Muscle of back (tissue), 11 donors: Measurements from ENCODE around the gene MDH2. TPM values are rescaled to one million over a fixed set of nuclear protein-coding genes. Genes with fewer than 3 reads are reported as not detected.
"Not testable (repeated sequence)": the region's sequence is repeated elsewhere in the genome, so short reads cannot be mapped to it uniquely, and the experiment has no call there.

Experiments
- DNase-seq, 3 donors: peaks; one replicate each; pipeline versions ENCODE4 v3.0.0 to v3.0.0-alpha.2; 2013
- polyA plus RNA-seq, 10 donors: library from polyadenylated mRNA; unstranded; fragments of 120-200 nt; gene quantifications; one replicate each; pipeline ENCODE4 v1.2.1, GENCODE V29; 2013; ENCODE audit not compliant: insufficient read length in 10 of 10

The MDH2 gene
- polyA plus RNA-seq, 10 donors: 169 to 224 (median 208) TPM

GRCh38 chr7:76040126-76040525 is 7.8 kb upstream of the MDH2 start:
- DNase-seq: no peak

DNA sequence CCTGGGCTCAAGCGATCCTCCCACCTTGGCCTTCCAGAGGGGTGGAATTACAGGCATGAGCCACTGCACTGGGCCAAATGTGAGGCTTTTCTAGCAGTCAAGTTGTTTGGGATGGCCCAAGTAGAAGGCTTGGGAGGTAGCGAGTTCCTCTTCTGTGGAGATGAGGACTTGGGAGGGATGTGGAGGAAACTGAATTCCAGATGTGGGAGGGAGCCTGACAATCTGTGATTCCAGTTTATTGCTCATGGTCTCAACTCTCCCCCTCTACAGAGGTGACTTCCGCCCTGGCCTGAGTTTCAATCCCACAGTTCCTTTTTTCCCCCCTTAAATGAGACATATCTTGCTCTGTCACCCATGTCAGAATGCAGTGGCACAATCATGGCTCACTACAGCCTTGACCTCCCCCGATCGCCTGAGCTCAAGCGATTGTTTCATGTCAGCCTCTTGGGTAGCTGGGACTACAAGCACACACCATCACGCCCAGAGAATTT is 3.5 kb upstream of the MDH2 start:
- no peak for DNase-seq

DNA sequence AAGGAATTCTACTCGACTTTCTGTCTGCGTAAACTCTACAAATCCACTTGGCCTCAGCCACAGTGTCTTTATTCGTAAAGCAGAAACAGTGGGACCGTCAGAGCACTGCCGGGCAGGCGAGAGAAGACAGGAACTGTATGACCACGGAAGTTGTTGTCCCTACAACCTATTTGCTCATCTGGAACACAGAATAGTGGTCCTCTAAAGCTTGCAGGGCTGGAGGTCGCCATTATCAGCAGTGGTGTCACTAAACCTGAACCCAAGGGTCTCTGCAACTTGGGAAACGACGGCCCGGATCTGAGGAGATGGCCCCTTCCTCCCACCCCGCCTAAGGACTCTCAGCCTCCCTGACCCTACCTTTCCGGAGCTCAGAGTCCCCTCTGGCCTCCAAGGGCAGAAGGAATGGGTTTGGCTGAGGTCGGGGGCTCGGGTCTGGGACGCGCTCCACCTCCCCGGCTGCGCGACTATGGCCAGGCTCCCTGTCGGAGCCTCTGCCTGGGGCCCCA is 548 bp upstream of the MDH2 start:
- no peak for DNase-seq

DNA sequence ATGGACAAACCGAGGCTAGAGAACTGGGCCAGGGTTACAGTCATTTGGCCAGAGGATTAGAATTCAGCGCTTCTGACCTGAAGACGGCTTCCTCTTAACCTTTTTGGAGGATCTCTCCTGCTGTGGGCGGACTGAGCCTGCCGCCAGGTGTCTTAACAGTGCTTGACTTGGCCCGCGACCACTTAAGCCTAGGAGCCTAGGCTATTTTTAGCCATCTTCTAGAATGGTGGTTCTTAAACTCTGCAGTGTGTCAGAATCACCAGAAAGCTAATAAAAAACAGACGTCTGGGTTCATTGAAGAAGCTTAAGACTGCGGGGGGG is 722 bp downstream of the MDH2 start:
- peak in 2 of 3 donors; percentile 17 to 57 for DNase-seq

- DNase-seq: no peak
Measured at GRCh38 chr7:76049295-76049694, 1.4 kb downstream of the MDH2 start.

DNA sequence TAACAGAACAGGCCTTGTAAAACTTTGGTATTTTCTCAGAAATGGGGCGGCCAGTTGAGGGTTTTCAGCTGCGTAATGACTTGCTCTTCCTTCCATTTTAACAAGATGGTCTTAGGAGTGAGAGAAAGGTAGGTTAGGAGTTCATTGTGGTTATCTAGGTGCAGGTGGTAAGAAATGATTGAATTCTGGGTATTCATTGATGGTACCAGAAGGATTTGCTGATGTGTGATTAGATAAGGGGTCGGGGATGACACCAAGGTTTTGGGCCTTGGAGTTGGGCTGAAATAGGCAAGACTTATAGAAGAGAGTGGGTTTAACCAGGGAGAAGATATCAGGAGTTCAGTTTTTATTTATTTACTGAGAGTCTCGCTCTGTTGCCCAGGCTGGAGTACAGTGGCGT is 2.6 kb downstream of the MDH2 start:
- no peak for DNase-seq

GRCh38 chr7:76051840-76052239 is 3.9 kb downstream of the MDH2 start:
- DNase-seq: no peak

GRCh38 chr7:76052681-76053080 is 4.8 kb downstream of the MDH2 start:
- DNase-seq: not testable (repeated sequence)

- DNase-seq: no peak
Measured at GRCh38 chr7:76053461-76053860, 5.6 kb downstream of the MDH2 start.

GRCh38 chr7:76054123-76055120 is 6.5 kb downstream of the MDH2 start:
- no peak for DNase-seq

DNA sequence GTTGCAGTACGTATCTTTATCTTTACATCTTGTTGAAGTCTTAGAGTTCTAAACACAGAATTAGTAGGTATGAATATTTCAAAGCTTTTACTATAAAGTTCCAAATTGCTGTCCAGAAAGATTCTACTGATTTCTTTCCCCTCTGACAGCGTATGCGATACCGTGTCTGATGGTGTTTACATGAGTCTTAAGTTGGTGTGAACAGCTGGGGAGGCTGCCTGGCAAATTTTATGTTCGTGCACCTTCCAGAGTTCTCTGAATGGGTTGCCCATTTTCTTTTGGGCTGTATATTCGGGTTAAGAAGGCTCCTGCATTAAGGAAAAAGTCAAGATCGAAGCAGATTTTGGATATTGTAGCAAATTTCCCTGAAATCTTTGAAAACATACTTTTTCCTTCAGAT is 8.3 kb downstream of the MDH2 start:
- no peak for DNase-seq

- no peak for DNase-seq
Measured at GRCh38 chr7:76057103-76057812, 9.4 kb downstream of the MDH2 start.

GRCh38 chr7:76057813-76058145 is 9.9 kb downstream of the MDH2 start:
- no peak for DNase-seq

DNA sequence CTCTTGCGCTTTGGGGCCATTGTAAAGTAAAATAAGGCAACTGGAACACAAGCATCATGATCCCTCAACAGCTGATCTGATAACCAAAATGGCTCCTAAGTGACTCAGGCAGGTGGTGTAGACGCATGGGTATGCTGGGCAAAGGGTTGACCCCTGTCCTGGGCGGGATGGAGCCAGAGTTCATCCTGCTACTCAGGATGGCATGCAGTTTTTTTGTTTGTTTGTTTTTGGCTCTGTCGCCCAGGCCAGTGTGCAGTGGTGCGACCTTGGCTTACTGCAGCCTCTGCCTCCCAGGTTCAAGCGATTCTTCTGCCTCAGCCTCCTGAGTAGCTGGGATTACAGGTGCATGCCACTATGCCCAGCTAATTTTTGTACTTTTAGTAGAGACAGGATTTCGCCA is 10.8 kb downstream of the MDH2 start:
- not testable (repeated sequence) for DNase-seq

- no peak for DNase-seq
Measured at GRCh38 chr7:76060842-76061241, 12.9 kb downstream of the MDH2 start.

DNA sequence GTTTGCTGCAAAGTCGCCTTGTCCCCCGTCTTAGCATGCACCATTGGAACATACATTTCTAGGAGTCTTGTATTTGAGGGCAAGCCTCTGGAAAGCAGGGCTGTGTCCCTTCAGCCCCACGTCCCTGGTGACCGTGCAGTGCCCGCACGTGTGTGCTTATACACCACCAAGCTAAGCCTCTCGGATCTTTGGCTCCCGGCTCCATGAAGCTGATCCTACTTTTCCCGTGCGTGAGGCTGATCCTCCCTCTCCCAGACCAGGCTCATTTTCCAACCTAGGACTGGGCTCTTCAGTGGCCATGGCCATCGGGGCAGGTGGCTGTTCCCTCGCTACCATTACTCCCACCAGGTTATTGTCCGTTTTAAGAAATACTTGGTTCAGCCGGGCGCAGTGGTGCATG is 14.3 kb downstream of the MDH2 start:
- DNase-seq: no peak

- no peak for DNase-seq
Measured at GRCh38 chr7:76063114-76063513, 15.2 kb downstream of the MDH2 start.

- peak in 1 of 3 donors; percentile 10 for DNase-seq
Measured at GRCh38 chr7:76063525-76063924, 15.6 kb downstream of the MDH2 start.

- DNase-seq: no peak
Measured at GRCh38 chr7:76064208-76064970, 16.5 kb downstream of the MDH2 start.

- no peak for DNase-seq
Measured at GRCh38 chr7:76065016-76065612, 17.2 kb downstream of the MDH2 start.

- DNase-seq: no peak
Measured at GRCh38 chr7:76066716-76067503, 19.0 kb downstream of the MDH2 start.
